SU-DHL-6 (cell line): ENCODE data around the gene AFF3.

Experiments used
- EZH2phosphoT487 ChIP-seq: fragments of 200-600 bp; sonication (generic), shearing (Covaris generic); conservative IDR thresholded peaks from 2 replicates; pipeline ENCODE4 v1.6.1; 2018; ENCODE audit warnings: mild to moderate bottlenecking, antibody characterized with exemption, low read length, moderate library complexity, mixed read lengths
- TF ChIP-seq, protein P1 (sequence below): fragments of 200-600 bp; sonication (generic); IDR thresholded peaks from one replicate; pipeline ENCODE4 v1.5.1; 2017; ENCODE audit warnings: antibody characterized with exemption, mild to moderate bottlenecking, low read length, moderate library complexity; ENCODE audit not compliant: insufficient read depth, poor library complexity, severe bottlenecking

DNA sequence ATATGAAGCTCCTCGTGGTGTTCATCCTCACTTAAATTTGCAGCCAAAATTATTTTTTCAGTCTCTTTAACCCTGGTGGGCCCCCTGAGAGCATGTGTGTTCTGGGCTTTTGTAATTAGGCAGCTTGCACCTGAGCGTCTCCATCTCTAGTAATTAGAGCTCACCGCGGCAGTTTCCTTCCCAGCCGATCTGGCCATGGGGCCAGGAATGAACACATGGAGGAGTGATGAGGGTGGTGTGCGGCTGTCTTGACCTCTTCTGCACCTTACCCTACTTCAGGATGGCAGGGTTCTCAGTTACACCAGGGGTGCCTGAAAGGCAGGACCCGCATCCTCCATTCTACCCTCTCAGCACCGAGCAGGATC lies 98.5 kb downstream of the AFF3 start:
- TF ChIP-seq, protein P1, sequence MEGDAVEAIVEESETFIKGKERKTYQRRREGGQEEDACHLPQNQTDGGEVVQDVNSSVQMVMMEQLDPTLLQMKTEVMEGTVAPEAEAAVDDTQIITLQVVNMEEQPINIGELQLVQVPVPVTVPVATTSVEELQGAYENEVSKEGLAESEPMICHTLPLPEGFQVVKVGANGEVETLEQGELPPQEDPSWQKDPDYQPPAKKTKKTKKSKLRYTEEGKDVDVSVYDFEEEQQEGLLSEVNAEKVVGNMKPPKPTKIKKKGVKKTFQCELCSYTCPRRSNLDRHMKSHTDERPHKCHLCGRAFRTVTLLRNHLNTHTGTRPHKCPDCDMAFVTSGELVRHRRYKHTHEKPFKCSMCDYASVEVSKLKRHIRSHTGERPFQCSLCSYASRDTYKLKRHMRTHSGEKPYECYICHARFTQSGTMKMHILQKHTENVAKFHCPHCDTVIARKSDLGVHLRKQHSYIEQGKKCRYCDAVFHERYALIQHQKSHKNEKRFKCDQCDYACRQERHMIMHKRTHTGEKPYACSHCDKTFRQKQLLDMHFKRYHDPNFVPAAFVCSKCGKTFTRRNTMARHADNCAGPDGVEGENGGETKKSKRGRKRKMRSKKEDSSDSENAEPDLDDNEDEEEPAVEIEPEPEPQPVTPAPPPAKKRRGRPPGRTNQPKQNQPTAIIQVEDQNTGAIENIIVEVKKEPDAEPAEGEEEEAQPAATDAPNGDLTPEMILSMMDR = no peak
- no peak for TF ChIP-seq EZH2phosphoT487
